ENCODE data around the gene TSPAN33.

Gene TSPAN33

GRCh38 chr7:129168231-129169021 lies 23.9 kb downstream of the TSPAN33 start:
- Histone ChIP-seq H3K27ac (replicated peaks; ENCODE audit: low read length) (no peak overlapping the region), H3K23ac (ENCODE audit: low read depth, low read length, poor library complexity) (peak overlapping the region; percentile 51), H3K9me3 (replicated peaks in 1 of 2; ENCODE audit: control insufficient read depth in 2 of 2, insufficient read depth in 1 of 2, low read depth in 1 of 2, low read length in 2 of 2) (no peaks in the 10 kb centered on the region), H3K36me3 (replicated peaks in 1 of 2; ENCODE audit: control insufficient read depth in 2 of 2, insufficient read depth in 2 of 2, low read length in 2 of 2) (peaks cover 0 to 4% of the 10 kb centered on the region in 2 donors), H3K79me1 (ENCODE audit: low read depth, low read length) (no peaks in the 10 kb centered on the region), H3K4ac (ENCODE audit: low read length) (no peak overlapping the region), H4K8ac (ENCODE audit: low read depth, low read length) (no peak overlapping the region), H3K18ac (ENCODE audit: low read length) (peak overlapping the region; percentile 54), H3K4me2 (ENCODE audit: insufficient read depth, low read length, poor library complexity, severe bottlenecking) (peak overlapping the region; percentile 75), H3K9ac (ENCODE audit: low read depth, low read length, poor library complexity) (peak overlapping the region; percentile 67), H2AFZ (ENCODE audit: low read length) (no peak overlapping the region), H3K27me3 (ENCODE audit: control insufficient read depth in 3 of 3, insufficient read depth in 3 of 3, low read depth in 1 of 3, low read length in 3 of 3) (no peaks in the 10 kb centered on the region), H2AK5ac (ENCODE audit: low read depth, low read length) (no peak overlapping the region), H2BK15ac (ENCODE audit: low read length) (no peak overlapping the region), H4K91ac (ENCODE audit: low read depth, low read length, poor library complexity) (no peak overlapping the region), H2BK12ac (ENCODE audit: low read length) (no peak overlapping the region), H3K4me3 (ENCODE audit: low read length in 2 of 2) (no peak overlapping the region), H3K14ac (ENCODE audit: low read length) (peak overlapping the region; percentile 3), H2BK5ac (ENCODE audit: low read length) (no peak overlapping the region), H2BK120ac (ENCODE audit: low read depth, low read length) (no peak overlapping the region), H3K4me1 (ENCODE audit: control insufficient read depth in 2 of 2, insufficient read depth in 1 of 2, low read depth in 1 of 2, low read length in 2 of 2) (peaks cover 0 to 10% of the 10 kb centered on the region in 2 donors)
- DNase-seq (ENCODE audit: low spot score): no peak
- WGBS, 2 donors (ENCODE audit: extremely low coverage in 2 of 2, insufficient read length in 2 of 2, insufficient replicate concordance in 1 of 2): no CpG with 5 or more reads among the region's 20 CpGs

GRCh38 chr7:129169171-129169671 lies 24.7 kb downstream of the TSPAN33 start:
- Histone ChIP-seq H3K9ac (ENCODE audit: low read depth, low read length, poor library complexity) (peak overlapping the region; percentile 74), H2BK12ac (ENCODE audit: low read length) (no peak overlapping the region), H2BK15ac (ENCODE audit: low read length) (no peak overlapping the region), H3K4ac (ENCODE audit: low read length) (no peak overlapping the region), H4K91ac (ENCODE audit: low read depth, low read length, poor library complexity) (peak overlapping the region; percentile 85), H2BK5ac (ENCODE audit: low read length) (no peak overlapping the region), H3K79me1 (ENCODE audit: low read depth, low read length) (no peaks in the 10 kb centered on the region), H3K18ac (ENCODE audit: low read length) (peak overlapping the region; percentile 95), H3K4me1 (ENCODE audit: control insufficient read depth in 2 of 2, insufficient read depth in 1 of 2, low read depth in 1 of 2, low read length in 2 of 2) (peaks cover 0 to 10% of the 10 kb centered on the region in 2 donors), H3K4me3 (ENCODE audit: low read length in 2 of 2) (peak overlapping the region in 1 of 2 donors; percentile 75), H3K36me3 (replicated peaks in 1 of 2; ENCODE audit: control insufficient read depth in 2 of 2, insufficient read depth in 2 of 2, low read length in 2 of 2) (peaks cover 0 to 4% of the 10 kb centered on the region in 2 donors), H3K27me3 (ENCODE audit: control insufficient read depth in 3 of 3, insufficient read depth in 3 of 3, low read depth in 1 of 3, low read length in 3 of 3) (no peaks in the 10 kb centered on the region), H3K4me2 (ENCODE audit: insufficient read depth, low read length, poor library complexity, severe bottlenecking) (peak overlapping the region; percentile 75), H2AFZ (ENCODE audit: low read length) (peak overlapping the region; percentile 16), H3K27ac (replicated peaks; ENCODE audit: low read length) (no peak overlapping the region), H2BK120ac (ENCODE audit: low read depth, low read length) (no peak overlapping the region), H3K14ac (ENCODE audit: low read length) (peak overlapping the region; percentile 73), H3K23ac (ENCODE audit: low read depth, low read length, poor library complexity) (no peak overlapping the region), H4K8ac (ENCODE audit: low read depth, low read length) (no peak overlapping the region), H3K9me3 (replicated peaks in 1 of 2; ENCODE audit: control insufficient read depth in 2 of 2, insufficient read depth in 1 of 2, low read depth in 1 of 2, low read length in 2 of 2) (no peaks in the 10 kb centered on the region), H2AK5ac (ENCODE audit: low read depth, low read length) (no peak overlapping the region)
- WGBS, 2 donors (ENCODE audit: extremely low coverage in 2 of 2, insufficient read length in 2 of 2, insufficient replicate concordance in 1 of 2): no CpG with 5 or more reads among the region's 47 CpGs
- peak; percentile 49 for DNase-seq (ENCODE audit: low spot score)

- no peaks in the 10 kb centered on the region for H3K79me1 ChIP-seq (ENCODE audit: low read depth, low read length)
- no peak overlapping the region for H3K23ac ChIP-seq (ENCODE audit: low read depth, low read length, poor library complexity)
- H4K8ac ChIP-seq (ENCODE audit: low read depth, low read length): no peak overlapping the region
- DNase-seq (ENCODE audit: low spot score): no peak
- no peak overlapping the region for H2BK120ac ChIP-seq (ENCODE audit: low read depth, low read length)
- H3K4ac ChIP-seq (ENCODE audit: low read length): no peak overlapping the region
- no peak overlapping the region for H2AK5ac ChIP-seq (ENCODE audit: low read depth, low read length)
- H3K9me3 ChIP-seq (replicated peaks in 1 of 2; ENCODE audit: control insufficient read depth in 2 of 2, insufficient read depth in 1 of 2, low read depth in 1 of 2, low read length in 2 of 2): peaks cover 0 to 3% of the 10 kb centered on the region in 2 donors
- H3K14ac ChIP-seq (ENCODE audit: low read length): no peak overlapping the region
- no peak overlapping the region for H2BK5ac ChIP-seq (ENCODE audit: low read length)
- no peak overlapping the region for H3K9ac ChIP-seq (ENCODE audit: low read depth, low read length, poor library complexity)
- H2AFZ ChIP-seq (ENCODE audit: low read length): peak overlapping the region; percentile 16
- no peak overlapping the region for H2BK12ac ChIP-seq (ENCODE audit: low read length)
- peak overlapping the region; percentile 75 for H3K4me2 ChIP-seq (ENCODE audit: insufficient read depth, low read length, poor library complexity, severe bottlenecking)
- H3K27me3 ChIP-seq (ENCODE audit: control insufficient read depth in 3 of 3, insufficient read depth in 3 of 3, low read depth in 1 of 3, low read length in 3 of 3): no peaks in the 10 kb centered on the region
- H4K91ac ChIP-seq (ENCODE audit: low read depth, low read length, poor library complexity): no peak overlapping the region
- no peak overlapping the region for H3K27ac ChIP-seq (replicated peaks; ENCODE audit: low read length)
- peaks cover 0 to 2% of the 10 kb centered on the region in 2 donors for H3K36me3 ChIP-seq (replicated peaks in 1 of 2; ENCODE audit: control insufficient read depth in 2 of 2, insufficient read depth in 2 of 2, low read length in 2 of 2)
- peaks cover 0 to 10% of the 10 kb centered on the region in 2 donors for H3K4me1 ChIP-seq (ENCODE audit: control insufficient read depth in 2 of 2, insufficient read depth in 1 of 2, low read depth in 1 of 2, low read length in 2 of 2)
- no CpG with 5 or more reads among the region's 16 CpGs for WGBS, 2 donors (ENCODE audit: extremely low coverage in 2 of 2, insufficient read length in 2 of 2, insufficient replicate concordance in 1 of 2)
- H3K4me3 ChIP-seq (ENCODE audit: low read length in 2 of 2): no peak overlapping the region
- H2BK15ac ChIP-seq (ENCODE audit: low read length): no peak overlapping the region
- no peak overlapping the region for H3K18ac ChIP-seq (ENCODE audit: low read length)
Observed at GRCh38 chr7:129169686-129170440, 25.4 kb downstream of the TSPAN33 start.

Measured in neuronal stem cell (in vitro differentiated cells).